ENCODE data around the gene MCU. TPM values are rescaled to one million over a fixed set of nuclear protein-coding genes. Genes with fewer than 3 reads are reported as not detected.
"Not testable (repeated sequence)": the region's sequence is repeated elsewhere in the genome, so short reads cannot be mapped to it uniquely, and the experiment has no call there.

Gene MCU
- total RNA-seq, 1 experiment from 2014 or later: 42.7 TPM

DNA sequence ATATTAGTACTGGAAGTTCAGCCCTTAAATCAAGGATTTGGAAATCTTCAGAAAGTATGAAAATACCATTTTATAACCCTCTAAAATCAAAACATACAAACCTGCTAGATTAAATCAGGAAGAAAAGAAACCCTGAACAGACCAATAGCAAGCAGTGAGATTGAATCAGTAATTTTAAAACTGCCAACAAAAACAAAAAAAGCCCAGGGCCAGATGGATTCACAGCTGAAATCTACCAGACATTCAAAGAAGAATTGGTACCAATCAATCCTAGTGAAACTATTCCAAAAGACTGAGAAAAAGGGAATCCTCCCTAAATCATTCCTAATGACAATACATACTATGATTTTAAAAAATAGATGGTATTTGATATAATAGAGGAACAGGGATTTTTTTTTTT lies 70.1 kb downstream of the MCU start:
- DNase-seq (ENCODE audit: low read depth): no peak

DNA sequence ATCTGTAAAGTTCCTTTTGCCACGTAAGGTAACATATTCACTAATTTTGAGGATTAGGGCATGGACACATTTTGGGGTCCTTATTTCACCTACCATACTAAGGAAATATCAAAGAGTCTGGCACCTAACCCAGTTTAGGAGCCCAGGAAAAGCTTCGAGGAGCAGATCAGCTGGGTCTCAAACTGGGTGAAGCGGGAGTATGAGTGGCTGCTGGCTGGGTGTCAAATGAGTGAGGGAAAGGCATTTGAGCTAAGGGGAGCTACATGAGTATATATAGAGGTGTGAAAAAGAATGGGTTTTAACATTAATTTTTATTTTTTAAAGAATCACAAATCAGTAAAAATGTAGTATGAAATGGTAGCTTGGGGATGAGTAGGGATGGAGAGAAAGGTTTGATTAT lies 71.3 kb downstream of the MCU start:
- peak; percentile 8 for DNase-seq (ENCODE audit: low read depth)

DNA sequence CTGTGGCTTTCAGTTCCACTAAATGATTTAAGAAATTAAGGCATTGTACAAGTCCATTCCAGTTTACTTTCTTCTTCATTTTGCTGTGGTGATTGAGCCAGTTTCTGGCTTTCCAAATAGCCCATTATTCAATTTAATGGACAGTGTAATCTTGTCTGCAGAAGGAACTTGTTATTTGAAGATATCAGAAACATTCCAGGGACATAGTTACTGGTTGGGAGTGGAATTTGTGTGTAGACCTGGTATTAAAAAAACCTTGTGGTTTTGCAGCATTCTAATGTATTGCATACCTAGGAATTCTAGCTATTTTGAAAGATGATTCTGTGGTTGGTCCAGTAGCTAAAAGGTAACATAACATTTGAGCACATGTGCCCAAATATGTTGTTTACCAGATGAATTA lies 72.2 kb downstream of the MCU start:
- peak; percentile 36 for DNase-seq (ENCODE audit: low read depth)

DNA sequence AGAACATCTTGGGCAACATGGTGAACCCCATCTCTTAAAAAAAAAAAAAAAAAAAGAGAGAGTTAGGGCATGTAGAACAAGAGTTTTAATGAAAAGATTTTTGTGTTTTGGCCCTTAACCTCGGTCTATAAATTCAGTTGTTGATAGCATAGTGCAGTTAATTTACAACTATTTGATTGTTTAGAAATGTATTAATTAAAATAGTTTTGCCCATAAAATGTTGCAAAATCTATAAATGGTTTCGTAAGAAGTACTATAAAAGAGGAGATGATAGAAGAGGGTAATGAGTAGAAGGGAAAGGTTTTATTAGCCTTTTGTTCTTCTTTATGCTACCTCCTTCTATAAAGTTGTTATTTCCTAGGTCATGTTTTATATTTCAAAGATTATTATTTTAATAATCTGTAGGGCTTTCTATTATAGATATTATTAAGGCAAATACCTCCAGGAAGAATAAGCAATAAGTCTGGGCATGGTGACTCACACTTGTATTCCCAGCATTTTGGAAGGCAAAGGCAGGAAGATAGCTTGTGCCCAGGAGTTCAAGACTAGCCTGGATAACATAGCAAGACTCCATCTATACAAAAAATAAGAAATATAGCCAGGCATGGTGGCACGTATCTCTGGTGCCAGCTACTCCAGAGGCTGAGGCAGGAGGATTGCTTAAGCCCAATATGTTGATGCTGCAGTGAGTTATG lies 73.3 kb downstream of the MCU start:
- DNase-seq (ENCODE audit: low read depth): no peak

DNA sequence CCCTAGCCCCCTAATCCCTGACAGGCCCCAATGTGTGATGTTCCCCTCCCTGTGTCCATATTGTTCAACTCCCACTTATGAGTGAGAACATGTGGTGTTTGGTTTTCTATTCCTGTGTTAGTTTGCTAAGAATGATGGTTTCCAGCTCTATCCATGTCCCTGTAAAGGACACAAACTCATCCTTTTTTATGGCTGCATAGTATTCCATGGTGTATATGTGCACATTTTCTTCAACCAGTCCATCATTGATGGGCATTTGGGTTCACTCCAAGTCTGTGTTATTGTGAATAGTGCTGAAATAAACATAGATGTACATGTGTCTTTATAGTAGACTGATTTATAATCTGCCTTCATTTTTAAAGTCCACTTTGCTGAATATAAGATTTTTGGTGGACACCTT lies 79.3 kb downstream of the MCU start:
- not testable (repeated sequence) for DNase-seq (ENCODE audit: low read depth)

DNA sequence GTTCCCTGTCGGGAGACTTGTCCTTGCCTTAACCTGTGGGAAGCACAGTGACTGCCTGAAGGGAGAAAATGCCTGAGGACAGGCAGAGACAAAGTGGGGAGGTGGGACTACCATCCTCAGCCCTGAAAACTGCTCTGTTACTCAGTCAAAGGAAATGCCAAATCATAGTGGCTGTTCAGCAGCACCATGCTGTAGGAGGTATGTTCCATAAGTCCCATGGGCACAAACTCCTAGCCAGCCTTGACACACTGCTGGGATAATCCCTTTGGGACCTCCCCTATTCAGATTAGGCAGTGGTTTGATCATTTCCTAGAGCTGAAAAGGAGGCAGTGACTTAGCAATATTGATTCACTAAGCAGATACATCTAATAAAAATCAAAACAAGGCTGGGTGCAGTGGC lies 80.1 kb downstream of the MCU start:
- no peak for DNase-seq (ENCODE audit: low read depth)

DNA sequence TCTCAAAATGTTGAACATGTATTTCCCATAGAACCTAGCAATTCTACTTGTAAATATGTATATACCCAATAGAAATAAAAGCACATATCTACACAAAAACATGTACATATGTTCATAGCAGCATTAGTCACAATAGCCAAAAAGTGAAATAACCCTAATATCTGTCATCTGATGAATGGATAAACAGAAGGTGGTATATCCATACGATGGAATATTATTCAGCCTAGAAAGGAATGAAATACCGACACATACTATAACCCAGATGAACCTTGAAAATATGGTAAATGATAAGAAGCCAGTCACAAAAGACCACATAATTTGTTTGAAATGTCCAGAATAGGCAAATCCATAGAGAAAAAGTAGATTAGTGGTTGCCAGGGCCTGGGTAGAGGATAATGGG lies 87.9 kb downstream of the MCU start:
- DNase-seq (ENCODE audit: low read depth): no peak

DNA sequence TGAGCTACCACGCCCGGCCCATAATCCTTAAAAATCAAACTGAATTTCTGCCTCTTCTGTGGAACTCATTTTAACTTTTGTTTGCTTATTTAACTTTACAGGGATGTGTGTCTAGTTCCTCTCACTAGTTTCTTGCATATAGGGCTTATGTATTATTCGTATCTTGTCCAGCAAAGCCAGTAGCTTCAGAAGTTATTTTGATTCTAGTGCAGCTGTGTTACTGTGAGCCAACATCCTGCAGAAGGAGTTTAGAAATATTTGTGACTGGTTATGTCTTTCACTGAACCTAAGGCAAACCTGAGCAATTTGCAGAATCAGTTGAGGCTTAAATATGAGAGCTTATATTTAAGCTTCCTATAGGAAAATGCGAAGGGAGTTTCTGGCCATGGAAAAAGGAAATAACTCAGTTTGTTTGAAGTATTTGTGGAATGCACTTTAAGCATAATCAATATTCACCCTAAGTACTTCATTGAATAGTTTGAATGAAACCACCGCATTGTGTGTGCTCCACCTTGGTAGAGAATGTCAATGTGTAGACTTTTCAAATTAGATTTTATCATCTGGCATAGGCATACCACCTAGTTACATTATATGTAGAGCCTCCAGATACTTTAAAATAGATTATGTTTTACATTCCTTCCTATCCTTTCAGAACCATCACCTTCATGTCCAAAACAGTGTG lies 90.8 kb downstream of the MCU start:
- DNase-seq (ENCODE audit: low read depth): no peak

DNA sequence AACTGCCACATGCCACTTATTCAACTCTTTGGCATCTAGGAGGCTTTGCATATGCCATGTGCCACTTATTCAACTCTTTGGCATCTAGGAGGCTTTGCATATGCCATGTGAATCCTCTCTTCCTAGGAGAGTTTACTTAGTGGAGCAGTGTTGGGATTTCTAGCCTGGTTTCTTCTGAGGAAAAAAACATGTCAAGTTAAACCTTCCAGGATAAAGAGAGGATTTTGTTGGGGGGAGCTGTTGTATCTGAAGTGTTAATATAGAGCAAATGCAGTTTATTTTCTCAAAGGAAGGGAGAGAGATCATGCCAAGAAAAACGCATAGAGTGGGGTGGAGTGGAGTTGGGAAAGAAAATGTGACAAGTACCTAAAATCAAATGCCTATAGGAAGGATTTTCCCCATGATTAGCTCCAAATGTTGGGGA lies 91.5 kb downstream of the MCU start:
- no peak for DNase-seq (ENCODE audit: low read depth)

DNA sequence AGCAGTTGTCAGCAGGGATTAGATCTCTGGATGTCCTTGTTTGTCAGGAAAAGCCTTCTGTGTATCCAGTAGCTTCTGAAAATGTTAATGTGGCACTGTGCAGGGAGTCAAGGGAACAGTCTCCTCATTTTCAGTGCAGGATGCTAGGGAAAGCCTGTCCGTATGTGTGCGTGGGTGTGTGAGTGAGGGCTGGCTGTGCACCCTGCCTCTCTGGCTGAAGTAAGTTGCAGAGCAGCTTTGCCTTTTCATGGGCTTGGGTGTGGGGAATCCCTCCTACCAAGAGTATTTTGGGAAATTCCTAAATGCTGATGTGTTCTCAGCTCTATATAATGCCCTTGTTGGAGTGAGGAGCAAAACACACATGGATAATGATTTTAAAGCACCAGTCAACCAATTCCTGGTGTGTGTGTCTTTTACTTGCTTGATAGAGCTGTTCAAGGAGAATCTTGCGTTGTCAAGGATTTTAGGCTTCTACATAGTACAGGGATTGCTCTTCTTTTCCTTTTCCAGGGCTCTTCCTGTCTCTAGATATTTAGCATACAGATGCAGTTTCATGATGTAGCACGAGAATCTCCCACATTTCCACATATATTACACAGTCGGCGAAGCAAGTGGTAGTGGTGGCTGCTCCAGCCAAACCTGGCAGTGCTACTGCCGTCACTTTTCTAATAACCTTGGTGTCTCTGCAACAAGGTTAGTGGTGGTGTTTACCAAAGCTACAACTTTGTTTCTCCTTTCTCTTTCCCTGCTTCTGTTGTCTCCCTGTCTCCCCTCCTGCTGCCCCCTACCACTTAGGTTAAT lies 92.8 kb downstream of the MCU start:
- peak; percentile 64 for DNase-seq (ENCODE audit: low read depth)

DNA sequence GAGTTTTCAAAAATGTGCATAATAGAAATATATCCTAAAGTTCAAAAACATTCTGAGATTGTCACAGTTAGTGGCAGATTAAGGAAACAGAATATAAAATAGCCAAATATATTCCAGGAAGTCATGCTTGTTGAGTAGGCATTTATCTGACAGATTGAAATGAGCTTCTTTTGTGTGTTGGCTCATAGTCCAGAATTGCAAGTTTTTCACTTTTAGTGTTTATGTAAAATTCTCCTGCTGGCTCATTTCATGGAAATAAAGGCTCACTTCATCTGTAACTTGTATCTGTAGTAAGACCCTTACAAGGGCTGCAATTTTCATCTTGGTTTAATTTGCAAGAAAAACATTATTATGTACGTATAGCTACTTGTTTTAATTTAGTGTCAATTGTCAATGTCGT lies 93.5 kb downstream of the MCU start:
- DNase-seq (ENCODE audit: low read depth): no peak

DNA sequence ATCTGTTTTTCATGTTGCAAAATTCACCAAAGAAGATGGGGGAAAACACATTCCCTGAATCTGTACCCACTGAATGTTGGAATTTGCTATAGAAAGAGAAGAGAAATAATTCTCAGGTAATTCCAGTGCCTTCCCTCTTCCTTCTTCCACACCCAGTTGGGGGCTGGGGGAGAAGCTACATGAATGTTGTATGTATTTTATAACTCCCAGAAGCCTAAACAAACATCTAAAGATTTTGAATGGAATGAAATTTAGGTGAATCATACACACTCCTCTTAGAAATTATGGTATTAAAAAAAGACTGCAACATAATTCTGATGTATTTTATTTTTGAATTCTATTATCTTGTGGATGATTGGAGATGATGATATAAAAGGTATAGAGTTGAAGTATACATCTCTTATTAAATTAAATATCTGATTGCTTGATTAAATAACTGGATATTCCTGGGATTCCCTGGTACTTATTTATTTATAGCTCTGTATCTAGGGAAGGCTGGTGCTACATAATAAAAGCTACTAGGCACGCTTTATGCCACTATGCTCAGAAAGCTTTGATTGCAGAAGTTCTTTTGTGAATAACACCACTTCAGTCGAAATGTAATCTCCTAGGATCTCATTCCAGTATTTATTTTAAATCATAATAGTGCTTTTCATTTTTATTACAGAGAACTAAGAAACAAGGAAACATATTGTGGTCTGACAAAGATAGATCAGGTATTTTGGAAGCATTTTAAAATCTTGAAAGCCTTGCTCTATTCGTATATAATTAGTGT lies 98.5 kb downstream of the MCU start:
- DNase-seq (ENCODE audit: low read depth): no peak

DNA sequence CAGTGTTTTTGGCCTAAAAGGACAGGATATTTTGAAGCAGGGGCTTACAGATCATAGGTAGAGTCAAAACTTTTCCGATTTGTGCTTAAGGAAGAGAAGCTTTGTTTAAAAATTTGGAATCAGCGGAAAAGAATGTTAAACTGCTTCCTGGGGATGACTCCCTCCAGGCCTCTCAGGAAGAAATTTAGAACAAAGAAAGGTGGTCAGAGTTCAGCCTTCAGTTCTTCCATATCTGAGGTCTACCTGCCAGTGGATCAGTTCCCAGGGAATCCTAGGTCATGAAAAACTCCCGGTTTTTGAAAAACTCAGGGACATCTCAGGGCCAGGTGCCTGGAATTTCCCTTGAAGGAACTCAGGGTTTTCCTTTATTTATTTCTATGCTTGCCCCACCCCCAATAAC lies 100.3 kb downstream of the MCU start:
- DNase-seq (ENCODE audit: low read depth): peak; percentile 6

DNA sequence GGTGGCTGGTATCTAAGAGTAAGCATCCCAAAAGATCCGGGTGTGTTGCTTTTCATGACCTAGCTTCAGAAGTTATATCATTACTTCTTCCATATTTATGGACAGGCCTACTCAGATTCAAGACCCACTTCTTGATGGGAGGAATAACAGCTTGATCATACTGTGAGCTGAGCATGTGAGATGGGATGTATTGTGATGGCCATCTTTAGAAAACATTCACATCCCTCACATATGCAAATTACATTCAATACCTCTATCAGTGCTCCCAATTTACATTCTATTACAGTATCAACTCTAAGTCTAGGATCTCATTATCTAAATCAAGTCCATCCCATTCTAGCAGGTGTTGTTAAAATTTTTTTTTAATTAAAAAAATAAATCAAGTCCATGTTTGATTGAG lies 101.8 kb downstream of the MCU start:
- DNase-seq (ENCODE audit: low read depth): no peak

DNA sequence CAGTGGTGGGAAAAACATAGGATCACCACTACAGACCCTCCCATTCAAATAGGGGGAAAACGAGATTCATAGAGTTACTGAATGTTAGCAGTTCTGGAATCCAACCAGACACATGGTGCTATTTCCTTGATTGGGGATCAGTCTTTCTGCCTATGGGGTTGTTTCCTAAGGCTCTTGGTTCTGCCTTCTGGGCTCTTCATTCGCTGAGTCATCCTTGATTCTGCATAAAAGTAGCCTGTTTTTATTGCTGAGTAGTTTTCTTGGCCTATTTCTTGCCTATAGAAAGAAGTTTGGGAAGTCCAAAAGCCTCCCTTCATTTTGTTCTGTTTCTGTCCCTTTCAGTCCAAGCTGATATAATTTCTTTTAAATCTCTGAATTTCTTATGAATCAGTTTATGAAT lies 102.3 kb downstream of the MCU start:
- DNase-seq (ENCODE audit: low read depth): peak; percentile 10

DNA sequence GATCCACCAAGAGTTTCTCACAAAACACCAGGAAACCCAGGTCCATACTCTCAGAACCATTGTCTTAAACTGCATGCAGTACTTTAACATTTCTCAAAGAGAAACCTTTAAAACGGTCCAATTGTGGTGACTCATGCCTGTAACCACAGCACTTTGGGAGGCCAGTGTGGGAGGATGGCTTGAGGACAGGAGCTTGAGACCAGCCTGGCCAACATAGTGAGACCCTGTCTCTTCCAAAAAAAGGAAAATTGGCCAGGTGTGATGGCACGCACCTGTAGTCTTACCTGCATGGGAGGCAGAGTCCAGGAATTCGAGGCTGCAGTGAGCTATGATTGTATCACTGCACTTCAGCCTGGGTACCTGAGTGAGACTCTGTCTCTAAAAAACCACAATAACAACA lies 104.1 kb downstream of the MCU start:
- DNase-seq (ENCODE audit: low read depth): peak; percentile 31

DNA sequence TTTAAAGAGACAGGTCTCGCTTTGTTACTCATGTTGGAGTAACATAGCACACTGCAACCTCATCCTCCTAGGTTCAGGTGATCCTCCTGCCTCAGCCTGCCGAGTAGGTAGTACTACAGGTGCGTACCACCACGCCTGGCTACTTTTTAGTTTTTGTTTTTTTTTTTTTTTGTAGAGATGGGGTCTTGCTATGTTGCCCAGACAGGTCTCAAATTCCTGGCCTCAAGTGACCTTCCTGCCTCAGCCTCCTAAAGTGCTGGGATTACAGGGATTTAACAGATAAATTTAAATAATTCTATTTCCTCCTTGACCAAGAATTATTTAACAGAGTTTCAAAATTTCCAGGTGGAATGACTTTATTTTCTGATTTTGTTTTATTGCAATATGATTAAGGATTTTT lies 104.6 kb downstream of the MCU start:
- DNase-seq (ENCODE audit: low read depth): no peak

DNA sequence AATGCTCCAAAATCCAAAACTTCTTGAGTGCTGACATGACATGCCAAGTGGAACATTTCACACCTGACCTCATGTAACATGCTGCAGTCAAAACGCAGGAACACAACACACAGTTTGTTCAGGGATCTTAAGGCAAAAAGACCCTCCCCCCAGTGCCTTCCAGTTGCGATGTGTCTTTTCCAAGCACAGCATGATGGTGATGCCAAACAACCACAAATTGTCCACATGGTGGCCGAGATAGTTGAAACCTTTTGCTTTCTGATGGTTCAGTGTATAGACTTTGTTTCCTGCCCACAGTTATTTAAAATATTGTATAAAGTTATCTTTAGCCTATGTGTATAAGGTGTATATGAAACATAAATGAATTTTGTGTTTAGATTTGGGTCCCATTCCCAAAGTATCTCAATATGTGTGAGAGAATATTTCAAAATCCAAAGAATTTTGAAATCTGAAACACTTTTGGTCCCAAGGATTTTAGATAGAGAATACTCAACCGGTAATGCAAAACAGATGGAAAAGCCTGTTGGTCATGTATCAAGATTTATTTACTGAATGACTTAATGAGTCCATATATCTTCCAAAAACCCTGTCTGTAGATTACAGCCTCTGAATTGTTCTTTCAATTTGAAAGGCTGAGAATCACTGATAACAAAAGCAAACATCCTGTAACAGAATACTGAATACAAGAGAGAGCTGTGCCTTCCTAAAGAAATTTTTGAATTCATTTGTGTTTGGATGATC lies 108.2 kb downstream of the MCU start:
- DNase-seq (ENCODE audit: low read depth): peak; percentile 4

DNA sequence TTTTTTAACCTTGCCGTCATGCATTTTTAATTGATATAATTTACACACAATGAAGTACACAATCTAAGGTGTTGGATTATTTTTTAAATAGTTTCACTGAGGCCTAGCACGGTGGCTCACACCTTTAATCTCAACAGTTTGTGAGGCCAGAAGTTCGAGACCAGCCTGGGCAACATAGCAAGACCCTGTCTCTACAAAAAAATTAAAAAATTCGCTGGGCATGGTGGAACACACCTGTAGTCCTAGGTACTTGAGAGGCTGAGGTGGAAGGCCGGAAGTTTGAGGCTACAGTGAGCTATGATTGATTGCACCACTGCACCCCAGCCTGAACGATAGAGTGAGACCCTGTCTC lies 108.8 kb downstream of the MCU start:
- DNase-seq (ENCODE audit: low read depth): no peak

DNA sequence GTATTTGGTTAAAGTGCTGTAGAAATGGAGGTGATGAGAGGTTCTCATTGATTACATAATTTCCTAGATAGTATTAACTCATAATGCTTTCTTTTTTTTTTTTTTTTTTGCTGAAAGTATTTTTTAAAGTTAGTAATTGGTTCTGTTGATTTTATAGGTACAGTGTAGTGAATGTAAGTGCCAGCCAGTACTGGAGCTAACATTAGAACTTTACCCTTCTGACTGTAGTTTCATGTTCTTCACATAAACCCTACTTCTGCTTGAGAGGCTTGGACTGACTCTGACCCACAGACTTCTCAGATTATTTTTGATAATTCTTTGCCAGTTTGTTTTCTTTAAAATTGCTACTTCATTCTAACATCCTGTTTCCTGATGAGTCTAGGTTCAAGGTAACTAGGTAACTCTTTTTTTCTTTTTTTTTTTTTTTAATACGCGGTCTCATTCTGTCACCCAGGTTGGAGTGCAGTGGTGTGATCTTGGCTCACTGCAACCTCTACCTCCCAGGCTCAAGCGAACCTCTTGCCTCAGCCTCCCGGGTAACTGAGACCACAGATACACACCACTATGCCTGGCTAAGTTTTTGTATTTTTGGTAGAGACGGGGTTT lies 109.4 kb downstream of the MCU start:
- DNase-seq (ENCODE audit: low read depth): no peak

DNA sequence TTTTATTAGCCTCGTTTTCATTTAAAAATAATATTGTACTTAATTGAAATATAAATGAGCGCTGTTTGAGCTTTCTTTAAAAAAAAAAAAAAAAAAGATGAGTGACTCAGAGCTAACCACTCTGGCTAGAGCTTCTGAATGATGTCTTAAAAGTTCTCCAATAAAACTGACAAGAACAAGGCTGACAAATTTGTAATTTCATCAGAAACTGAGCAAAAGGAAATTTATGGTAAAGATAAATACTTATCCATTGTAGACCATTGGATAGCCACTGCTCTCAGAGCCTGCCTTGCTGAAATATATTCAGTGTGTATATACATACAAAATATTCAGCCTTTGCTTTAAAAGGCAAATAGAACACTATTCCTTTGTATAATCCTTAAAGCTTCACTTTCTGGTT lies 110.4 kb downstream of the MCU start:
- no peak for DNase-seq (ENCODE audit: low read depth)
